ENCODE results near the gene MCRS1. TPM values are rescaled to one million over a fixed set of nuclear protein-coding genes. Genes with fewer than 3 reads are reported as not detected.
"Not testable (repeated sequence)": the region's sequence is repeated elsewhere in the genome, so short reads cannot be mapped to it uniquely, and the experiment has no call there.

Gene MCRS1
- total RNA-seq, result 10 to 100 TPM; 39.6 to 85.9 (median 62.7) TPM

- Histone ChIP-seq H3K27me3 (no peaks in the 10 kb centered on the region), H3K27ac (peak within 1 kb of the TSS; percentile 84 to 96 (median 90)), H3K36me3 (peaks cover 16 to 30% (median 23%) of the 10 kb centered on the region in 4 donors), H3K4me3 (peak within 1 kb of the TSS; percentile 66 to 98 (median 76)), H3K9me3 (no peaks in the 10 kb centered on the region), H3K4me1 (peaks cover 20 to 36% (median 24%) of the 10 kb centered on the region in 4 donors)
- DNase-seq (peak; percentile 85 to 94), ATAC-seq (ENCODE audit: low FRiP score in 2 of 2) (peak; percentile 89 to 96)
- WGBS, 2 donors, result 0% methylated on average over 26 to 54 of the region's 54 CpGs
- peak; percentile 82 to 95 for TF ChIP-seq POLR2AphosphoS5 (IDR thresholded peaks at IDR 0.05)
- TF ChIP-seq POLR2A (IDR thresholded peaks at IDR 0.05), result peak in 3 of 4 donors; percentile 46 to 81 (median 51)
- TF ChIP-seq CTCF (IDR thresholded peaks at IDR 0.05), result peak in 3 of 6 experiments; percentile 7 to 28 (median 8)
- TF ChIP-seq EP300 (IDR thresholded peaks at IDR 0.05), result peak in 1 of 4 donors; percentile 6
Measured at GRCh38 chr12:49567611-49568441, at the start of gene MCRS1. TSS of gene MCRS1 (minus strand) at chr12:49568142. CDS start at chr12:49566731, 1,411 bp downstream.

GRCh38 chr12:49616533-49617219, 48.7 kb upstream of the MCRS1 start:
- DNase-seq, result no peak
- 57 to 59% methylated on average over 5 of the region's 5 CpGs for WGBS, 2 donors
- no peak overlapping the region for H3K27ac ChIP-seq
- H3K27me3 ChIP-seq, result no peaks in the 10 kb centered on the region
- peaks cover 2 to 3% (median 2%) of the 10 kb centered on the region in 4 donors for H3K4me1 ChIP-seq
- H3K36me3 ChIP-seq, result no peaks in the 10 kb centered on the region
- TF ChIP-seq CTCF (IDR thresholded peaks at IDR 0.05), result no peak
- H3K4me3 ChIP-seq, result no peak overlapping the region
- no peak for ATAC-seq (ENCODE audit: low FRiP score in 2 of 2)
- no peaks in the 10 kb centered on the region for H3K9me3 ChIP-seq

GRCh38 chr12:49615725-49616124, 47.8 kb upstream of the MCRS1 start:
- no peaks in the 10 kb centered on the region for H3K27me3 ChIP-seq
- DNase-seq, result no peak
- H3K4me1 ChIP-seq, result no peaks in the 10 kb centered on the region
- no peaks in the 10 kb centered on the region for H3K36me3 ChIP-seq
- no peaks in the 10 kb centered on the region for H3K9me3 ChIP-seq
- TF ChIP-seq CTCF (IDR thresholded peaks at IDR 0.05) (no peak), EP300 (IDR thresholded peaks at IDR 0.05) (no peak), POLR2A (IDR thresholded peaks at IDR 0.05) (no peak), POLR2AphosphoS5 (IDR thresholded peaks at IDR 0.05) (no peak)
- ATAC-seq (ENCODE audit: low FRiP score in 2 of 2), result no peak
- H3K27ac ChIP-seq, result no peak overlapping the region
- WGBS, 2 donors, result 80 to 96% methylated on average over 7 of the region's 7 CpGs
- no peak overlapping the region for H3K4me3 ChIP-seq

- no peak overlapping the region for H3K4me3 ChIP-seq
- TF ChIP-seq CTCF (IDR thresholded peaks at IDR 0.05) (no peak), EP300 (IDR thresholded peaks at IDR 0.05) (no peak), POLR2AphosphoS5 (IDR thresholded peaks at IDR 0.05) (no peak), POLR2A (IDR thresholded peaks at IDR 0.05) (no peak)
- no peaks in the 10 kb centered on the region for H3K27me3 ChIP-seq
- DNase-seq, result no peak
- H3K27ac ChIP-seq, result no peak overlapping the region
- no peaks in the 10 kb centered on the region for H3K36me3 ChIP-seq
- peaks cover 0 to 5% (median 2%) of the 10 kb centered on the region in 4 donors for H3K4me1 ChIP-seq
- no peaks in the 10 kb centered on the region for H3K9me3 ChIP-seq
- ATAC-seq (ENCODE audit: low FRiP score in 2 of 2), result no peak
Measured at GRCh38 chr12:49612210-49612609, 44.3 kb upstream of the MCRS1 start.

- H3K36me3 ChIP-seq; H3K4me3 ChIP-seq; H3K27me3 ChIP-seq; H3K9me3 ChIP-seq; H3K4me1 ChIP-seq; ATAC-seq (ENCODE audit: low FRiP score in 2 of 2); H3K27ac ChIP-seq; DNase-seq: not testable (repeated sequence)
- 91 to 92% methylated on average over 4 of the region's 4 CpGs for WGBS, 2 donors
Measured at GRCh38 chr12:49610785-49611184, 42.8 kb upstream of the MCRS1 start.

All from upper lobe of left lung (tissue), 6 donors.